GM23338 (cell line): ENCODE data around the gene ST3GAL2. TPM values are rescaled to one million over a fixed set of nuclear protein-coding genes. Genes with fewer than 3 reads are reported as not detected.

Experiments used
- ATAC-seq: fragments of 200-7000 bp; cut with Tn5 transposase; 3 replicates; pipeline ENCODE4 v1.9.1; 2020
- DNase-seq: peaks from one replicate; pipeline ENCODE4 v3.0.0-alpha.2; 2015; ENCODE audit warnings: low spot score
- H2AFZ ChIP-seq: fragments of 200-600 bp; sonication (generic); 2 replicates; pipeline ENCODE4 v1.8.0; 2016; ENCODE audit warnings: antibody characterized with exemption, mild to moderate bottlenecking, moderate library complexity
- H3F3A ChIP-seq: fragments of 200-600 bp; sonication (generic); replicated peaks from 2 replicates; pipeline ENCODE4 v1.8.0; 2017; ENCODE audit warnings: antibody characterized with exemption, mixed run types, low read depth
- H3K27ac ChIP-seq: fragments of 200-600 bp; sonication (generic); 2 replicates; pipeline ENCODE4 v1.6.1; 2016; ENCODE audit warnings: low read depth
- H3K27me3 ChIP-seq: fragments of 200-600 bp; sonication (generic); 2 replicates; pipeline ENCODE4 v1.8.0; 2016; ENCODE audit warnings: mild to moderate bottlenecking, mixed run types, moderate library complexity; ENCODE audit not compliant: insufficient read depth
- H3K36me3 ChIP-seq: fragments of 200-600 bp; sonication (generic); 2 replicates; pipeline ENCODE4 v1.8.0; 2016; ENCODE audit warnings: mild to moderate bottlenecking; ENCODE audit not compliant: insufficient read depth
- H3K4me1 ChIP-seq: fragments of 200-600 bp; sonication (generic); 2 replicates; pipeline ENCODE4 v1.8.0; 2016; ENCODE audit warnings: mild to moderate bottlenecking, moderate library complexity; ENCODE audit not compliant: insufficient read depth
- H3K4me2 ChIP-seq: fragments of 200-600 bp; sonication (generic); 2 replicates; pipeline ENCODE4 v1.7.1; 2017; ENCODE audit warnings: mixed run types
- H3K4me3 ChIP-seq: fragments of 200-600 bp; sonication (generic); 2 replicates; pipeline ENCODE4 v1.6.1; 2016; ENCODE audit warnings: mixed run types
- H3K79me2 ChIP-seq: fragments of 200-600 bp; sonication (generic); replicated peaks from 2 replicates; pipeline ENCODE4 v1.8.0; 2017; ENCODE audit warnings: mild to moderate bottlenecking; ENCODE audit not compliant: insufficient read depth
- H3K9me2 ChIP-seq: fragments of 200-600 bp; sonication (generic); 2 replicates; pipeline ENCODE4 v1.8.0; 2017; ENCODE audit not compliant: insufficient read depth
- H4K20me1 ChIP-seq: fragments of 200-600 bp; sonication (generic); replicated peaks from 2 replicates; pipeline ENCODE4 v1.8.0; 2017; ENCODE audit warnings: mild to moderate bottlenecking; ENCODE audit not compliant: insufficient read depth
- H3K27ac Mint-ChIP-seq: 2 replicates; pipeline ENCODE4 v1.8.0; 2020; ENCODE audit warnings: inconsistent platforms, mild to moderate bottlenecking, moderate library complexity, mixed read lengths
- H3K27me3 Mint-ChIP-seq: 3 replicates; pipeline ENCODE4 v1.8.0; 2022; ENCODE audit warnings: low read depth, mild to moderate bottlenecking, moderate library complexity, mixed read lengths, inconsistent platforms; ENCODE audit not compliant: insufficient read depth, poor library complexity
- H3K36me3 Mint-ChIP-seq: 3 replicates; pipeline ENCODE4 v1.8.0; 2021; ENCODE audit warnings: low read depth, mild to moderate bottlenecking, inconsistent platforms, moderate library complexity, mixed read lengths
- H3K4me1 Mint-ChIP-seq: 3 replicates; pipeline ENCODE4 v1.8.0; 2020; ENCODE audit warnings: mild to moderate bottlenecking, inconsistent platforms, mixed read lengths
- H3K4me3 Mint-ChIP-seq: 3 replicates; pipeline ENCODE4 v1.8.0; 2021; ENCODE audit warnings: moderate library complexity, mild to moderate bottlenecking, inconsistent platforms, mixed read lengths
- H3K9me3 Mint-ChIP-seq: 3 replicates; pipeline ENCODE4 v1.8.0; 2020; ENCODE audit warnings: moderate library complexity, mild to moderate bottlenecking, inconsistent platforms, mixed read lengths
- EZH2 ChIP-seq: fragments of 200-600 bp; sonication (generic); IDR thresholded peaks from one replicate; pipeline ENCODE4 v1.8.0; 2017; ENCODE audit warnings: antibody characterized with exemption, mild to moderate bottlenecking, low read depth; ENCODE audit not compliant: unreplicated experiment
- ZNF114 ChIP-seq: fragments of 250-450 bp; sonication (Bioruptor Pico); IDR thresholded peaks from 2 replicates; pipeline ENCODE4 v1.5.0; 2020; ENCODE audit warnings: mild to moderate bottlenecking, moderate library complexity
- ZNF331 ChIP-seq: fragments of 250-450 bp; sonication (Bioruptor Pico); IDR thresholded peaks from 2 replicates; pipeline ENCODE4 v1.5.0; 2020; ENCODE audit warnings: low read depth, mild to moderate bottlenecking, moderate library complexity
- polyA plus RNA-seq: library from polyadenylated mRNA; unstranded; fragments of >200 nt; fragmentation: Nextera tagmentation; extraction: Ambion mirVana; gene quantifications from 2 replicates; pipeline ENCODE4 v1.2.1, GENCODE V29; 2016
- total RNA-seq: library from RNA; depleted of rRNA; stranded (reverse); fragments of >200 nt; shearing (Covaris generic); gene quantifications from 2 replicates; pipeline ENCODE4 v1.2.3, GENCODE V29; 2014
- TF ChIP-seq, protein P1 (sequence below), 2 experiments: fragments of 200-600 bp in 1 of 2; sonication (generic) in 1 of 2; conservative IDR thresholded peaks; 2 replicates each; pipeline versions ENCODE4 v1.5.1 to v1.6.1; 2016 to 2017; ENCODE audit warnings: antibody characterized with exemption in 2 of 2, low read depth in 2 of 2, mild to moderate bottlenecking in 2 of 2, moderate library complexity in 1 of 2
- TF ChIP-seq, protein P2 (sequence below): fragments of 250-450 bp; sonication (Bioruptor Pico); IDR thresholded peaks from 2 replicates; pipeline ENCODE4 v1.5.0; 2020; ENCODE audit warnings: mild to moderate bottlenecking, moderate library complexity

ST3GAL2 gene
- total and polyA plus RNA-seq, 2 experiments from 2014 or later, result 12.3 to 39.8 TPM

DNA sequence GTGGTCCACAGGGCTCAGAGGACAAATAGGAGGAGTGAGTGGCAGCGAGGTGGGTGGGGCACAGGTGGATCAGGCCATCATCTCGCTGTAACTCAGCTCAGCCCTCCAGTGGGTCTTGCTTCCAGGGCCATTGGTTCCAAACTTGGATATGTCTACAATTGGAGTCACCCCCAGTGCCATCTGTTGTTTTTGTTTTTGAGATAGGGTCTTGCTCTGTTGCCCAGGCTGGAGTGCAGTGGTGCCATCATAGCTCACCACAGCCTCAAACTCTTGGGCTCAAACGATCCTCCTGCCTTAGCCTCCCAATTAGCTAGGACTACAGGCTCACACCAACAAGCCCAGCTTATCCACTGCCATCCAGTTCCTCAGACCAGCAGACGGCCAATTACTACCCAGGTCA lies 46.3 kb downstream of the ST3GAL2 start:
- no peaks in the 10 kb centered on the region for H3K9me2 ChIP-seq
- H4K20me1 ChIP-seq, result no peaks in the 10 kb centered on the region; the same call in 1 of the 2 replicates
- H3K4me2 ChIP-seq, result no peak overlapping the region
- H3K36me3 Mint-ChIP-seq, result peaks cover 22% of the 10 kb centered on the region
- no peaks in the 10 kb centered on the region for H3K4me1 Mint-ChIP-seq
- TF ChIP-seq, protein P1, sequence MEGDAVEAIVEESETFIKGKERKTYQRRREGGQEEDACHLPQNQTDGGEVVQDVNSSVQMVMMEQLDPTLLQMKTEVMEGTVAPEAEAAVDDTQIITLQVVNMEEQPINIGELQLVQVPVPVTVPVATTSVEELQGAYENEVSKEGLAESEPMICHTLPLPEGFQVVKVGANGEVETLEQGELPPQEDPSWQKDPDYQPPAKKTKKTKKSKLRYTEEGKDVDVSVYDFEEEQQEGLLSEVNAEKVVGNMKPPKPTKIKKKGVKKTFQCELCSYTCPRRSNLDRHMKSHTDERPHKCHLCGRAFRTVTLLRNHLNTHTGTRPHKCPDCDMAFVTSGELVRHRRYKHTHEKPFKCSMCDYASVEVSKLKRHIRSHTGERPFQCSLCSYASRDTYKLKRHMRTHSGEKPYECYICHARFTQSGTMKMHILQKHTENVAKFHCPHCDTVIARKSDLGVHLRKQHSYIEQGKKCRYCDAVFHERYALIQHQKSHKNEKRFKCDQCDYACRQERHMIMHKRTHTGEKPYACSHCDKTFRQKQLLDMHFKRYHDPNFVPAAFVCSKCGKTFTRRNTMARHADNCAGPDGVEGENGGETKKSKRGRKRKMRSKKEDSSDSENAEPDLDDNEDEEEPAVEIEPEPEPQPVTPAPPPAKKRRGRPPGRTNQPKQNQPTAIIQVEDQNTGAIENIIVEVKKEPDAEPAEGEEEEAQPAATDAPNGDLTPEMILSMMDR (conservative IDR thresholded peaks at IDR 0.05; ENCODE audit: low read depth in 2 of 2), result no peak
- no peak for TF ChIP-seq EZH2
- TF ChIP-seq ZNF114 (CRISPR knock-in tag), result no peak
- no peak for TF ChIP-seq ZNF331
- TF ChIP-seq, protein P2, sequence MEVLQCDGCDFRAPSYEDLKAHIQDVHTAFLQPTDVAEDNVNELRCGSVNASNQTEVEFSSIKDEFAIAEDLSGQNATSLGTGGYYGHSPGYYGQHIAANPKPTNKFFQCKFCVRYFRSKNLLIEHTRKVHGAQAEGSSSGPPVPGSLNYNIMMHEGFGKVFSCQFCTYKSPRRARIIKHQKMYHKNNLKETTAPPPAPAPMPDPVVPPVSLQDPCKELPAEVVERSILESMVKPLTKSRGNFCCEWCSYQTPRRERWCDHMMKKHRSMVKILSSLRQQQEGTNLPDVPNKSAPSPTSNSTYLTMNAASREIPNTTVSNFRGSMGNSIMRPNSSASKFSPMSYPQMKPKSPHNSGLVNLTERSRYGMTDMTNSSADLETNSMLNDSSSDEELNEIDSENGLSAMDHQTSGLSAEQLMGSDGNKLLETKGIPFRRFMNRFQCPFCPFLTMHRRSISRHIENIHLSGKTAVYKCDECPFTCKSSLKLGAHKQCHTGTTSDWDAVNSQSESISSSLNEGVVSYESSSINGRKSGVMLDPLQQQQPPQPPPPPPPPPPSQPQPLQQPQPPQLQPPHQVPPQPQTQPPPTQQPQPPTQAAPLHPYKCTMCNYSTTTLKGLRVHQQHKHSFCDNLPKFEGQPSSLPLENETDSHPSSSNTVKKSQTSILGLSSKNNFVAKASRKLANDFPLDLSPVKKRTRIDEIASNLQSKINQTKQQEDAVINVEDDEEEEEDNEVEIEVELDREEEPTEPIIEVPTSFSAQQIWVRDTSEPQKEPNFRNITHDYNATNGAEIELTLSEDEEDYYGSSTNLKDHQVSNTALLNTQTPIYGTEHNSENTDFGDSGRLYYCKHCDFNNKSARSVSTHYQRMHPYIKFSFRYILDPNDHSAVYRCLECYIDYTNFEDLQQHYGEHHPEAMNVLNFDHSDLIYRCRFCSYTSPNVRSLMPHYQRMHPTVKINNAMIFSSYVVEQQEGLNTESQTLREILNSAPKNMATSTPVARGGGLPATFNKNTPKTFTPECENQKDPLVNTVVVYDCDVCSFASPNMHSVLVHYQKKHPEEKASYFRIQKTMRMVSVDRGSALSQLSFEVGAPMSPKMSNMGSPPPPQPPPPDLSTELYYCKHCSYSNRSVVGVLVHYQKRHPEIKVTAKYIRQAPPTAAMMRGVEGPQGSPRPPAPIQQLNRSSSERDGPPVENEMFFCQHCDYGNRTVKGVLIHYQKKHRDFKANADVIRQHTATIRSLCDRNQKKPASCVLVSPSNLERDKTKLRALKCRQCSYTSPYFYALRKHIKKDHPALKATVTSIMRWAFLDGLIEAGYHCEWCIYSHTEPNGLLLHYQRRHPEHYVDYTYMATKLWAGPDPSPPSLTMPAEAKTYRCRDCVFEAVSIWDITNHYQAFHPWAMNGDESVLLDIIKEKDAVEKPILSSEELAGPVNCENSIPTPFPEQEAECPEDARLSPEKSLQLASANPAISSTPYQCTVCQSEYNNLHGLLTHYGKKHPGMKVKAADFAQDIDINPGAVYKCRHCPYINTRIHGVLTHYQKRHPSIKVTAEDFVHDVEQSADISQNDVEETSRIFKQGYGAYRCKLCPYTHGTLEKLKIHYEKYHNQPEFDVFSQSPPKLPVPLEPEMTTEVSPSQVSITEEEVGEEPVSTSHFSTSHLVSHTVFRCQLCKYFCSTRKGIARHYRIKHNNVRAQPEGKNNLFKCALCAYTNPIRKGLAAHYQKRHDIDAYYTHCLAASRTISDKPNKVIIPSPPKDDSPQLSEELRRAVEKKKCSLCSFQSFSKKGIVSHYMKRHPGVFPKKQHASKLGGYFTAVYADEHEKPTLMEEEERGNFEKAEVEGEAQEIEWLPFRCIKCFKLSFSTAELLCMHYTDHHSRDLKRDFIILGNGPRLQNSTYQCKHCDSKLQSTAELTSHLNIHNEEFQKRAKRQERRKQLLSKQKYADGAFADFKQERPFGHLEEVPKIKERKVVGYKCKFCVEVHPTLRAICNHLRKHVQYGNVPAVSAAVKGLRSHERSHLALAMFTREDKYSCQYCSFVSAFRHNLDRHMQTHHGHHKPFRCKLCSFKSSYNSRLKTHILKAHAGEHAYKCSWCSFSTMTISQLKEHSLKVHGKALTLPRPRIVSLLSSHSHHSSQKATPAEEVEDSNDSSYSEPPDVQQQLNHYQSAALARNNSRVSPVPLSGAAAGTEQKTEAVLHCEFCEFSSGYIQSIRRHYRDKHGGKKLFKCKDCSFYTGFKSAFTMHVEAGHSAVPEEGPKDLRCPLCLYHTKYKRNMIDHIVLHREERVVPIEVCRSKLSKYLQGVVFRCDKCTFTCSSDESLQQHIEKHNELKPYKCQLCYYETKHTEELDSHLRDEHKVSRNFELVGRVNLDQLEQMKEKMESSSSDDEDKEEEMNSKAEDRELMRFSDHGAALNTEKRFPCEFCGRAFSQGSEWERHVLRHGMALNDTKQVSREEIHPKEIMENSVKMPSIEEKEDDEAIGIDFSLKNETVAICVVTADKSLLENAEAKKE (CRISPR knock-in tag), result no peak
- no peaks in the 10 kb centered on the region; the same call in none of the 2 replicates for H3F3A ChIP-seq
- no peaks in the 10 kb centered on the region for H3K79me2 ChIP-seq
- no peaks in the 10 kb centered on the region for H3K9me3 Mint-ChIP-seq
- H3K4me3 Mint-ChIP-seq, result no peak overlapping the region
- H3K27ac Mint-ChIP-seq, result no peak overlapping the region
- ATAC-seq, result no peak
- peaks cover 12% of the 10 kb centered on the region; the same call in 1 of the 2 replicates for H3K36me3 ChIP-seq
- no peak overlapping the region for H3K4me3 ChIP-seq
- H3K4me1 ChIP-seq, result no peaks in the 10 kb centered on the region
- no peak overlapping the region for H2AFZ ChIP-seq
- H3K27me3 Mint-ChIP-seq, result peaks cover 8% of the 10 kb centered on the region
- no peaks in the 10 kb centered on the region for H3K27me3 ChIP-seq
- DNase-seq, result no peak
- H3K27ac ChIP-seq, result no peak overlapping the region
